ENCODE data around the gene ATP6AP1. TPM values are rescaled to one million over a fixed set of nuclear protein-coding genes. Genes with fewer than 3 reads are reported as not detected.

ATP6AP1 gene
- total and polyA plus RNA-seq, 2 experiments from 2014 or later, result 37.7 to 52.1 TPM

DNA sequence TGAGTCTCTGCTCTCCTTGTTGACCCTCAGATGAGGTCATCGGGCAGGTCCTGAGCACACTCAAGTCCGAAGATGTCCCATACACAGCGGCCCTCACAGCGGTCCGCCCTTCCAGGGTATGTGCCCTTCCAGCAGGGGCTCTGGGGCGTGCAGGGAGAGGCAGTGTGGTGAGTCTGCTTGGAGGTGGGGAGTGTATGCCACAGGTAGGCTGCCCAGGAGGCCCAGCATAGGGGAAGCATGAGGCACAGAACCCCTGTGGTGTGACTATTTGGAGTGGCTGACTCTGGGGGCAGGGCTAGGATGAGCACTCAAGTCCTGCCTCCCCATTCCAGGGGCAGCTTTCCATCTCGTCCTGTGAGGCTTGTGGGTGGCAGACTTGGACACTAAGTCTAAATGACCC, 5.1 kb downstream of the ATP6AP1 start:
- Histone ChIP-seq H3K4me2 (no peak overlapping the region), H3K79me2 (replicated peaks; ENCODE audit: insufficient read depth) (peaks cover 22% of the 10 kb centered on the region), H3K36me3 (ENCODE audit: insufficient read depth) (no peaks in the 10 kb centered on the region), H3F3A (replicated peaks; ENCODE audit: low read depth) (no peaks in the 10 kb centered on the region), H3K4me1 (ENCODE audit: insufficient read depth) (no peaks in the 10 kb centered on the region; the same call in 1 of the 2 replicates), H3K9me2 (ENCODE audit: insufficient read depth) (no peaks in the 10 kb centered on the region), H3K27ac (ENCODE audit: low read depth) (no peak overlapping the region), H4K20me1 (replicated peaks; ENCODE audit: insufficient read depth) (no peaks in the 10 kb centered on the region), H3K4me3 (no peak overlapping the region), H3K27me3 (ENCODE audit: insufficient read depth) (no peaks in the 10 kb centered on the region), H2AFZ (no peak overlapping the region)
- ATAC-seq (no peak), DNase-seq (ENCODE audit: low spot score) (no peak)
- Mint-ChIP-seq H3K27me3 (ENCODE audit: insufficient read depth, low read depth, poor library complexity) (peaks cover 4% of the 10 kb centered on the region), H3K9me3 (no peaks in the 10 kb centered on the region), H3K4me1 (peaks cover 25% of the 10 kb centered on the region), H3K36me3 (ENCODE audit: low read depth) (peaks cover 24% of the 10 kb centered on the region), H3K4me3 (no peak overlapping the region), H3K27ac (no peak overlapping the region)
- TF ChIP-seq EZH2phosphoT487 (IDR thresholded peaks at IDR 0.05; ENCODE audit: unreplicated experiment) (no peak), CTCF (conservative IDR thresholded peaks at IDR 0.05; ENCODE audit: low read depth in 2 of 2) (no peak), CREB1 (CRISPR knock-in tag; IDR thresholded peaks at IDR 0.05; ENCODE audit: low read depth) (no peak), ZNF331 (CRISPR knock-in tag; IDR thresholded peaks at IDR 0.05; ENCODE audit: low read depth) (no peak), ZNF114 (CRISPR knock-in tag; IDR thresholded peaks at IDR 0.05) (no peak), EZH2 (IDR thresholded peaks at IDR 0.05; ENCODE audit: low read depth, unreplicated experiment) (no peak), POLR2AphosphoS5 (IDR thresholded peaks at IDR 0.05; ENCODE audit: low read depth) (no peak)
- TF ChIP-seq, protein P1, sequence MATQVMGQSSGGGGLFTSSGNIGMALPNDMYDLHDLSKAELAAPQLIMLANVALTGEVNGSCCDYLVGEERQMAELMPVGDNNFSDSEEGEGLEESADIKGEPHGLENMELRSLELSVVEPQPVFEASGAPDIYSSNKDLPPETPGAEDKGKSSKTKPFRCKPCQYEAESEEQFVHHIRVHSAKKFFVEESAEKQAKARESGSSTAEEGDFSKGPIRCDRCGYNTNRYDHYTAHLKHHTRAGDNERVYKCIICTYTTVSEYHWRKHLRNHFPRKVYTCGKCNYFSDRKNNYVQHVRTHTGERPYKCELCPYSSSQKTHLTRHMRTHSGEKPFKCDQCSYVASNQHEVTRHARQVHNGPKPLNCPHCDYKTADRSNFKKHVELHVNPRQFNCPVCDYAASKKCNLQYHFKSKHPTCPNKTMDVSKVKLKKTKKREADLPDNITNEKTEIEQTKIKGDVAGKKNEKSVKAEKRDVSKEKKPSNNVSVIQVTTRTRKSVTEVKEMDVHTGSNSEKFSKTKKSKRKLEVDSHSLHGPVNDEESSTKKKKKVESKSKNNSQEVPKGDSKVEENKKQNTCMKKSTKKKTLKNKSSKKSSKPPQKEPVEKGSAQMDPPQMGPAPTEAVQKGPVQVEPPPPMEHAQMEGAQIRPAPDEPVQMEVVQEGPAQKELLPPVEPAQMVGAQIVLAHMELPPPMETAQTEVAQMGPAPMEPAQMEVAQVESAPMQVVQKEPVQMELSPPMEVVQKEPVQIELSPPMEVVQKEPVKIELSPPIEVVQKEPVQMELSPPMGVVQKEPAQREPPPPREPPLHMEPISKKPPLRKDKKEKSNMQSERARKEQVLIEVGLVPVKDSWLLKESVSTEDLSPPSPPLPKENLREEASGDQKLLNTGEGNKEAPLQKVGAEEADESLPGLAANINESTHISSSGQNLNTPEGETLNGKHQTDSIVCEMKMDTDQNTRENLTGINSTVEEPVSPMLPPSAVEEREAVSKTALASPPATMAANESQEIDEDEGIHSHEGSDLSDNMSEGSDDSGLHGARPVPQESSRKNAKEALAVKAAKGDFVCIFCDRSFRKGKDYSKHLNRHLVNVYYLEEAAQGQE (IDR thresholded peaks at IDR 0.05; ENCODE audit: unreplicated experiment), result no peak

GRCh38 chrX:154434394-154435168, 6.1 kb downstream of the ATP6AP1 start:
- no peaks in the 10 kb centered on the region for H3K9me3 Mint-ChIP-seq
- ATAC-seq, result no peak
- H3K27me3 Mint-ChIP-seq (ENCODE audit: insufficient read depth, low read depth, poor library complexity), result peaks cover 4% of the 10 kb centered on the region
- no peaks in the 10 kb centered on the region for H3K9me2 ChIP-seq (ENCODE audit: insufficient read depth)
- H3K36me3 Mint-ChIP-seq (ENCODE audit: low read depth), result peaks cover 27% of the 10 kb centered on the region
- no peak overlapping the region for H3K4me3 ChIP-seq
- H3K4me1 Mint-ChIP-seq, result peaks cover 23% of the 10 kb centered on the region
- H3K27me3 ChIP-seq (ENCODE audit: insufficient read depth), result no peaks in the 10 kb centered on the region
- no peaks in the 10 kb centered on the region; the same call in 1 of the 2 replicates for H3K4me1 ChIP-seq (ENCODE audit: insufficient read depth)
- no peak overlapping the region for H3K4me3 Mint-ChIP-seq
- H3K27ac Mint-ChIP-seq, result no peak overlapping the region
- H2AFZ ChIP-seq, result no peak overlapping the region
- no peak overlapping the region for H3K27ac ChIP-seq (ENCODE audit: low read depth)
- H3K79me2 ChIP-seq (replicated peaks; ENCODE audit: insufficient read depth), result peaks cover 17% of the 10 kb centered on the region
- H4K20me1 ChIP-seq (replicated peaks; ENCODE audit: insufficient read depth), result no peaks in the 10 kb centered on the region
- no peaks in the 10 kb centered on the region for H3K36me3 ChIP-seq (ENCODE audit: insufficient read depth)
- no peak for DNase-seq (ENCODE audit: low spot score)
- H3K4me2 ChIP-seq, result no peak overlapping the region
- no peaks in the 10 kb centered on the region for H3F3A ChIP-seq (replicated peaks; ENCODE audit: low read depth)
- TF ChIP-seq STAT1 (IDR thresholded peaks at IDR 0.05; ENCODE audit: unreplicated experiment) (no peak), ZNF462 (CRISPR knock-in tag; IDR thresholded peaks at IDR 0.05) (no peak)
